Ramos (cell line): ENCODE data around the gene CDC14B.
"Not testable (repeated sequence)": the region's sequence is repeated elsewhere in the genome, so short reads cannot be mapped to it uniquely, and the experiment has no call there.

Experiments used
- in situ Hi-C: fragments of 300-500 bp; cut with MboI; formaldehyde crosslinking; loops from one replicate; pipeline ENCODE4 v1.14.3; 2022; ENCODE audit warnings: low sequenced_read_pairs; ENCODE audit not compliant: unreplicated experiment

Gene CDC14B

GRCh38 chr9:96509026-96509425 lies 110.6 kb downstream of the CDC14B start:
- in situ Hi-C loops, result no loop called here

DNA sequence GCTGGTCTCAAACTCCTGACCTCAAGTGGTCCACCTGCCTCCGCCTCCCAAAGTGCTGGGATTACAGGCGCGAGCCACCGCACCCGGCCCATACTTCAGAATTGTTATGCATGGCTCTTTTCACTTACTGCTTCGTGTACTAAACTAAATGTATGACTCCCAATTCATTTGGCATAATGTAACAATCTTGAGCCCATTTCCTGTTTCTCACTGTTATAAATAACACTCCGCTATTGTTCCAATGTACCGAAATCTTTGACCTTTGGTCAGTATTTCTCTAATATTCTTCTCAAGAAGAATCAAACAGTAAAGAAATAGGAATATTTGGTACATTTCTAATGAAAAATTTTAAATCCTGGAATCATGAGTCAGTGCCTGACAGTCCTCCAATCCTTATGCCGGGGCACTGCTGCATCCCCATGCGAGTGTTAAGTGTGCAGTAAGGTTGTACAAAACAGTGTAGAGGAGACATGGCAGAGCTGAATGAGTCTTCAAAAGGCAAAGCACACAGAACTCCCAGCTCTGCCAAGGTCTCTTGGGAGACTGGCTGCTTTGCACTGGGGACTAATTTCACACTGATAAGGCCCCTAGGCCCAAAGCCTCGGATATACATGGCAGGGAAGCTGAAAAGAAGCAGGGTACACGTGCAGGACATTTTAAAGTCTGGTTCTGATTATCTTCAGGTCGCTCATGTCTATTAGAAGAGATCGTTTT lies 111.3 kb downstream of the CDC14B start:
- in situ Hi-C loops, result no loop called here

- in situ Hi-C loops, result no loop called here
Measured at GRCh38 chr9:96505316-96505991, 114.2 kb downstream of the CDC14B start.

DNA sequence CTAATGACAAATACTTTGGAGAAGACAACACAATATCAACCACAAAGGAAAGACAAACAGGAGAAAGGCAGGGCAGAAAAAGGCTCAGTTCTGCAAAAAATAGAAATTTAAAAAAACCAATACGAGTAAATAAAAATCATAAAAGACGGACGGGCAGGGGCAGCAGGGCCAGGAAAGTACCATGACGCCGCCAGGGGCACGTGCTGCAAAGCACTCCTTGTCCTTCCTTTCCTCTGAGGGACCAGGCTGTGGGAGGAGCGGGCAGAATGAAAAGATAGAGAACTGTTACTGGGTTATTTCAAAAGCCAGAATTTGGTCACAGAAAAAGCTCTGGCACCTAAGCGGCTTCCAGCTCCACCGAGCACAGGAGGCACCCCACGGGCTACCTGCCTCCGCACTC lies 115.7 kb downstream of the CDC14B start:
- in situ Hi-C loops, result no loop called here

GRCh38 chr9:96503374-96503748 lies 116.3 kb downstream of the CDC14B start:
- in situ Hi-C loops, result not testable (repeated sequence)

DNA sequence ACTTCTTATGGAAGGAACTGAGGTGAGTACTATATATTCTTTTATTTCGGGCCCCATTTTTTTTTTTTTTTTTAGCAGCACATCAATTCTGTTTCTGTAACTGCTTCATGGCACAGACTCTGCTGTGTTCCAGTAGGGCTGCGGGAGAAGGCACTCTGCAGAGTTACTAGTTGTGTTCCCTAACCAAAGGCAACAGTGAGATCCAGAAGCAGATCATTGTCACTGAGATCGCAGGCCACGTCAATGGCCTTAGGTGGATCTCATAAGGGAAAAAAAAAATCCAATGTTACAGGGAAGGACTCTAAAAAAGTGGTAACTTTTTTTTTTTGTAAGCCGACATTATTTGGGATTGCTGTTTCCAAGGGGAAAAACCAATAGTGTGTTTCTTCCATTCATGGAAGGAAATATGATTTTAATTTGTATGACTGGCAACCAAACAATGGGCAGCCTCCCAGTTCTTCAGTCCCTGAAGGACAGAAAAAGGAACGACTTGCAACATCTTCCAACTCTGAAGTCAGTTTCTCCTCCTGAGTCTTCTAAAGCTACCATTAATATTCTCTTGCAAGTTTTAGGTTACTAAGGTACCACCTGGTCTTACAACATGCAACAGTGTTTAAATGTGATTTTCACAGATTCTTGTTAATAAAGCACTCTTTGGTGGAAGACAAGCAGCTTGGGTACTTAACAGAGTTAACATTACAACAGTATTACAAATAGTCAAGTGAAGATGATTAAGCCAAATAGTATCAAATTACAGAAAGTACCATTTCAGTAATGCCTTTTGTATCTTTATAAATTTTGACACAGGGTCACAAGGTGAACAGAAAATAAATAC lies 116.9 kb downstream of the CDC14B start:
- in situ Hi-C loops, result no loop called here

DNA sequence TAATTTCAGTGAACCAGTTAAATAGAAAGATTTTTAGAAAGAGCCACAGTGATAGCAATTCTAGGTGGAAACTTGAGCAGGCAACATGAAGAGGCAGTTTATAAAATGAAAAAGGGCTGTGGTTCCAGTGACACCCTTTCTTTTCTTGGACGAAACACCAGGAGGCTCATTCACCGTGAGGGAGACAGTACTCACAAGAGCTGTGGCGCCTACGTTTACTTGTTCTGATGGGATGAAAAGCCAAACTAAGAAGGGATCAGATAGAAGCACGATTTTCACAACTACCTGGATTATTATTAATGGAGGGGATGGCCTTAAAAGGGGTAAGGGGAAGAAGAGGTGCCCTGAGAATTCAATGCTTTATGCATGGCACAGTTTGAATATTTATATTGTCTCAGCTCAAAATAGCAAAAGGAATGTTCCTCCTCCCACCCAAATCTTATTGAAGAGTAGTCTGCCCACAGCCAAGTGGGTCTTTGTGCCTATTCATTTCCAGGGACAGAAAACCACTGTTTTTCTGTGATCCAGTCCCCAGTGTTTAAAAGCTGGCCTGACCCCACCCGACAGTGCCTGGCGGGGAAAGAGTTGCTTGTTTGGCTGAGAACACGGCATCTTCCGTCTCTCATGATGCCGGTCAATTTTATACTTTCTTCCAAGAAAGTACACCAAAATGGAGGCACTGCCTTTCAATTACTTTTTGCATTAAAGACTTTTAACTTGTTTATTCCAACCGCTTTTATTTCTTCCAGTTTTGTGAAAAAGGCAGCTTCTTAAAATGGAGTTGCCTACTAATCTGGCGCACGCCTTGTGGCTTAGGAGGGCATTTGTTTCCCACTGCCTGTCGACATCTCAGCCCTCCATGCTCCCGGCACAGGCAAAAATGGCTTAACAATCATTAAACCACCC lies 117.8 kb downstream of the CDC14B start:
- in situ Hi-C loops, result no loop called here

DNA sequence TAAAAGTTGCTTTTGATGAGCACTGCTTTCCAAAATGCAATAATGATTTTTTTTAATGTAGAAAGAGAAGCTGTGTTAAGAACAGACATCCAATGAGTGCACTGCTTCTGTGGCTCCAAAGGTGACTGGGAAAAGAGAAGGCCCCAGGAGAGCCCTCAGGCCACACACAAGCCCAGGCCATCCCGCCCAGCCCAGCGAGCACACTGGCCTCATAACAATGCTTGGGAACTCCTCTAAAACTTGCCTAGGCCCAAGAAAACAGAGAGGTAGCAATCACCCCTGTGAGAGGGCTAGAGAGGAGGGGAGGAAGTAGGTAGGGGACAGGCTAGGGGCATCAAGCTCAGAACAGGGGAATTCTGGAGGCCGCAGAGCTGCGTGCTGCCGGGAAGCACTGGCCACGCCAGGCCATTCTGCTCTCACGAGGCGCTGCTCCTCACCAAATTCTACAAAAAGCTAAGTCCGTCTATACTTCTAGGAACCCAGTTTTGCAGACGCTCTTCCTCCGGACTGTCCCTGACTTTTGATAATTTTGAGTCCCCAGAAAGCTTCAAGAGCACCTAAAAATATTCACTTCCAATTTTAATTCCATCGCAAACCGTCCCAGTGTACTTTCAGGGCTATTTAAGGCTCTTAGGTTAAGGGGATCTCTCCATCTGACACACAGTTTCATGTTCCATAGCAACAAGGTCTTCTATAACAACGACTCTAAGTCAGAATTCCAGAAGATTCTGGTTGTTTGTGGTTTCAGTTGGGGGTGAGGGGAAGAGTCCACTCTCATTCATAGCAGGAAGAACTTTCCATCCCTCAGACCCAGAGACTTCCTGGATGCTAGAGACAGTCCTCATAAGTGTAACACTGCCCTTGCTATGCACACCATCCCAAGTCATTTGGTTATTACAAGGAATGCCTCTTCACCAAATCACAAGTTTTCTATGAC lies 118.7 kb downstream of the CDC14B start:
- in situ Hi-C loops, result no loop called here

DNA sequence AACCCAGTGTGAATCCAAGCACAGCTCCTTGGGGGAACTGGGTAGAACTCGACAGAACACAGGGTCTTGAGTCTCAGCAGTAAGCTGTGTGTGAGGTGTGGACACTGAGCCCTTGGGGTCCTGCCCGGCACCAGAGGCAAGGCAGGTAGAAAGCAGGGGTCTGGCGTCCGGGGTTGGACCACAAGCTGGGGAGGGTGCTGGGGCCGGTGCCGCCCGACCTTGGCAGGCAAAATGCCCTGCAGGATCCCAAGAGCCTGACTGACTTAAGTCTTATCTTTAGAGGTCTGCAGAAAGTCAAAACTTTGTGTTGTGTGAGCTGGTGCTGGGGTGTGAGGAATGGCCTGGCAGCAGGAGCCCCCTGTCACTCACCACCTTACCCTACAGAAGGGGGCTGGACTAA lies 120.4 kb downstream of the CDC14B start:
- in situ Hi-C loops, result no loop called here

DNA sequence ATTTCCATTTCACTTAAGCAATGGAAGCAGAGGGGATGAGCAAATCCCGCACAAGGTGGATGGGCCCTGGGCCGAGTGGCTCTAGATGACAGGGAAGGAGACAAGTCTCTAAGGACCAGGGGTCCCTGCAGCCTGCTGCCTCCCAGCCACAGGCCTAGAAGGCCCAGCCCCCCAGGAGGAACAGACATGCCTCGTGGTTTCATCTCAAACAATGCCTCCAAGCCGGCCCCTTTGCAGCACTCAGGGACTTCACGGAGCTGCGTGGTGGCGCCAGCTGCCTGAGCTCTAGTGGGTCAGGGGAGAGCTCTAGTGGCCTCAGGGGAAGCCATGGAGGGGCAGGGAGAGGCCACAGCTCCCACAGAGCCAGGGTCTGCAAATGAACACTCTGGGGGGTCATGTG lies 120.8 kb downstream of the CDC14B start:
- in situ Hi-C loops, result no loop called here

- in situ Hi-C loops, result no loop called here
Measured at GRCh38 chr9:96497117-96497399, 122.6 kb downstream of the CDC14B start.

DNA sequence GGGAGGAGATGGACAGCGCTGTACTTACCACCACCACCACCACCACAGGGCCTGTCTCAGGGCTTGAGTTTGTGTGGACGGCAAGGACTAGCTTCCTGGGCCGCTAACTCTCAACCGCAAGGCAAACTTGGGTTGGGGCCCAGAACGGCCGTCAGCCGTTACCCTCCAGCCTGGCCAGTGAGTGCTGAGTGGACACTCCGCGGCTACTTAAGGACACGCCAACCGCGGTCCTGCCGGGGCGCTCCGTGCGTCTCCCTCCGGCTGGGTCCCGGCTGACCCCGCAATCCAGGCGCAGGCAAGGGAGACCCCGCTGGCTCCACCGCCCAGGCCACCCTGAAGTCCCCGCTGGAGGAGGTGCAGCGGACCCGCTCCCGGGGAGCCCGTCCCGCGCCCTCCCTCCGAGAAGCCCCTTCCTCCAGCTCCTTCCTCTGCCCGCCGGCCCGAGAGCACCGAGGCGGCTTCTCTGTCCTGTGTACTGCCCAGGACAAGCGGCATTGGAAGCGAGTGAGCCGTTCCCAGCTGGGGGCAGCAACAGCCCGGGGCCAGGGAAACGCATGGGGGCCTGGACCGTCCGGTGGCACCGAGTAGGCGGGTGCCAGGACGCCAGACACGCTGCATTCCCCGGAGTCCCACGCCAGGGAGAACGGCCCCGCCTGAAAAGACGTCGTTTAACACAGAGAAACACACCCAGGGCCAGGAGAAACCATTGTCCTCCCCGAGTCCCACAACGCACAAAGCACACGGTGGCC lies 123.1 kb downstream of the CDC14B start:
- in situ Hi-C loops, result no loop called here

DNA sequence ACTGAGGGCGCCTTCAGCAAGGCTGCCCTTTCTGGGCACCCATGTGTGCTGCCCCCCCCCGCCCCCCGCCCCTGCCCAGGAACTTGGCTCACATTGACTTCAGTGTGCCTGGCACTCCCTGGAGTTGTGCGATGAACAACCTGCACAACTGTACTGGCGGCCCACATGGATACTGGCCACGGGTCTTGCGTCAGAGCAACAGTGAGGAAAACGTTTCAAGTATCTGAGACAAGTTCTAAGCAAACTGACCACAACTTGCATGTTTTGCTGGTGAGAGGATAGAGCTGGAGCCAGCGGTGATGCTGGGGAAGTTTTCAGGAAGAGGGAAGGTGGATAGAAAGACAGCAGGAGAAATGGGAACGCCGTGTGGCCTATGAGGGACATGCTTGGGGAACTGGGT lies 124.3 kb downstream of the CDC14B start:
- in situ Hi-C loops, result no loop called here

- in situ Hi-C loops, result no loop called here
Measured at GRCh38 chr9:96494215-96494800, 125.3 kb downstream of the CDC14B start.

GRCh38 chr9:96493757-96494156 lies 125.9 kb downstream of the CDC14B start:
- in situ Hi-C loops, result no loop called here

- in situ Hi-C loops, result no loop called here
Measured at GRCh38 chr9:96492993-96493531, 126.6 kb downstream of the CDC14B start.

- in situ Hi-C loops, result no loop called here
Measured at GRCh38 chr9:96491880-96492525, 127.6 kb downstream of the CDC14B start.
